C1 segment of cervical spinal cord (tissue), 14 donors: Measurements from ENCODE around the gene UNC5B.
"Not testable (repeated sequence)": the region's sequence is repeated elsewhere in the genome, so short reads cannot be mapped to it uniquely, and the experiment has no call there.

Experiments used
- DNase-seq, 14 donors: peaks; one replicate each; lab custom pipeline; 2025; lab: John Stamatoyannopoulos, UW

UNC5B gene

GRCh38 chr10:71266147-71266917, 54.0 kb downstream of the UNC5B start:
- DNase-seq = peak in 2 of 14 donors; percentile 29 to 51

- no peak for DNase-seq
Observed at GRCh38 chr10:71266918-71267442, 54.6 kb downstream of the UNC5B start.

GRCh38 chr10:71267508-71268240, 55.3 kb downstream of the UNC5B start:
- no peak for DNase-seq

- peak in 7 of 14 donors; percentile 46 to 81 (median 57) for DNase-seq
Observed at GRCh38 chr10:71268247-71268691, 55.9 kb downstream of the UNC5B start.

GRCh38 chr10:71268758-71269157, 56.4 kb downstream of the UNC5B start:
- DNase-seq = peak in 10 of 14 donors; percentile 30 to 85 (median 52)

GRCh38 chr10:71269301-71270288, 57.2 kb downstream of the UNC5B start:
- peak in 1 of 14 donors; percentile 54 for DNase-seq

- DNase-seq = peak in 5 of 14 donors; percentile 20 to 67 (median 32)
Observed at GRCh38 chr10:71270301-71271220, 58.2 kb downstream of the UNC5B start.

- DNase-seq = no peak
Observed at GRCh38 chr10:71271662-71272055, 59.3 kb downstream of the UNC5B start.

- DNase-seq = no peak
Observed at GRCh38 chr10:71272056-71272771, 59.8 kb downstream of the UNC5B start.

- DNase-seq = not testable (repeated sequence)
Observed at GRCh38 chr10:71272974-71273373, 60.6 kb downstream of the UNC5B start.

GRCh38 chr10:71273506-71273905, 61.1 kb downstream of the UNC5B start:
- DNase-seq = no peak

GRCh38 chr10:71274901-71275796, 62.8 kb downstream of the UNC5B start:
- no peak for DNase-seq

GRCh38 chr10:71276873-71277272, 64.5 kb downstream of the UNC5B start:
- no peak for DNase-seq

- peak in 1 of 14 donors; percentile 33 for DNase-seq
Observed at GRCh38 chr10:71277914-71278665, 65.7 kb downstream of the UNC5B start.

- DNase-seq = peak in 11 of 14 donors; percentile 21 to 84 (median 58)
Observed at GRCh38 chr10:71278691-71279588, 66.6 kb downstream of the UNC5B start.

- DNase-seq = peak in 2 of 14 donors; percentile 63 to 67
Observed at GRCh38 chr10:71279590-71280170, 67.3 kb downstream of the UNC5B start.
